Psoas muscle (tissue), 8 donors: Measurements from ENCODE around the gene ZP1. TPM values are rescaled to one million over a fixed set of nuclear protein-coding genes. Genes with fewer than 3 reads are reported as not detected.
A peak's percentile ranks its signal among the peaks of the same experiment; 100 is the strongest.

Source experiments
- ATAC-seq, 4 donors: fragments of 200-7000 bp; cut with Tn5 transposase; one replicate each; pipeline ENCODE4 v1.9.1; 2020; ENCODE audit warnings: moderate library complexity in 3 of 4, mild to moderate bottlenecking in 2 of 4
- DNase-seq, 2 donors: peaks; one replicate each; pipeline ENCODE4 v3.0.0-alpha.2; 2020
- H3K27ac ChIP-seq: fragments of 200-600 bp; one replicate; pipeline ENCODE4 v1.8.0; 2022
- H3K27me3 ChIP-seq, 3 donors: fragments of 200-600 bp in 1 of 3; one replicate each; pipeline versions ENCODE4 v1.6.1 to v1.8.0; 2013 to 2022; ENCODE audit warnings: low read length in 2 of 3, mild to moderate bottlenecking in 2 of 3, moderate library complexity in 1 of 3; ENCODE audit not compliant: insufficient read depth in 3 of 3
- H3K36me3 ChIP-seq, 2 donors: fragments of 200-600 bp in 1 of 2; one replicate each; pipeline versions ENCODE4 v1.6.1 to v1.8.0; 2013 to 2022; ENCODE audit warnings: low read depth in 1 of 2, mild to moderate bottlenecking in 1 of 2, moderate library complexity in 1 of 2; ENCODE audit not compliant: insufficient read depth in 1 of 2
- H3K4me1 ChIP-seq: fragments of 200-600 bp; one replicate; pipeline ENCODE4 v1.8.0; 2022
- H3K4me3 ChIP-seq: fragments of 200-600 bp; one replicate; pipeline ENCODE4 v1.8.0; 2022; ENCODE audit warnings: mild to moderate bottlenecking
- H3K9me3 ChIP-seq: fragments of 200-600 bp; one replicate; pipeline ENCODE4 v1.8.0; 2022
- CTCF ChIP-seq: fragments of 200-600 bp; IDR thresholded peaks from one replicate; pipeline ENCODE4 v1.8.0; 2022; ENCODE audit warnings: antibody characterized with exemption
- WGBS, 3 donors: extraction: QIAGEN DNeasy Blood & Tissue Kit; methylation state at CpG; one replicate each; pipeline versions ENCODE4 v1.1.6 to v1.1.7; 2013; 5-methylcytosine and 5-hydroxymethylcytosine counted together
- intact Hi-C, 2 donors: fragments of 100-400 bp; cut with DNase I; formaldehyde crosslinking; loops; one replicate each; pipeline versions ENCODE4 v1.11.0 to v1.14.2; 2022
- polyA plus RNA-seq, 3 donors: library from polyadenylated mRNA; stranded (reverse); fragments of 200-250 nt; gene quantifications; one replicate each; pipeline ENCODE4 v1.2.3, GENCODE V29; 2013
- total RNA-seq, 4 donors: library from RNA; stranded (reverse); fragmentation: NEBNext Ultra II Directional in 2 of 4; extraction: Animal tissue kit (Norgen Biotek cat#: 25700) in 2 of 4; gene quantifications; one replicate each; pipeline versions ENCODE4 v1.2.1 to v1.2.4, GENCODE V29; 2021 to 2023
- donor health status: healthy with polysubstance abuse.
- donor health status: DM: no; HTN: no; CAD: no; lungs with moderate emphysema.
- donor health status: Bipolar disorder and iron deficiency.
- donor health status: healthy.
- donor health status: DM: yes; HTN: yes; CAD: no.
- donor health status: DM: no; HTN: no; CAD: no.
- donor health status: DM: no; HTN: no; CAD: no.
- donor health status: DM: yes; HTN: yes; CAD: no.

The ZP1 gene
- total and polyA plus RNA-seq, 7 donors: 0.18 to 0.52 (median 0.29) TPM; not detected in 3

GRCh38 chr11:60863550-60864521 is 3.5 kb upstream of the ZP1 start:
- no peak overlapping the region for H3K27ac ChIP-seq
- no peaks in the 10 kb centered on the region for H3K9me3 ChIP-seq
- DNase-seq (peak in 1 of 2 donors; percentile 19), ATAC-seq (no peak)
- WGBS, 3 donors: 79 to 83% (median 80%) methylated on average over 16 of the region's 16 CpGs
- intact Hi-C loops: no loop called here
- no peak for TF ChIP-seq CTCF
- no peaks in the 10 kb centered on the region for H3K36me3 ChIP-seq
- no peaks in the 10 kb centered on the region for H3K27me3 ChIP-seq
- H3K4me3 ChIP-seq: no peak overlapping the region
- H3K4me1 ChIP-seq: no peaks in the 10 kb centered on the region

- intact Hi-C loops: no loop called here
- no peak overlapping the region for H3K27ac ChIP-seq
- H3K4me1 ChIP-seq: no peaks in the 10 kb centered on the region
- TF ChIP-seq CTCF: no peak
- WGBS, 3 donors: 68 to 80% (median 76%) methylated on average over 7 of the region's 7 CpGs
- no peak for ATAC-seq
- no peak overlapping the region for H3K4me3 ChIP-seq
- no peaks in the 10 kb centered on the region for H3K36me3 ChIP-seq
- H3K27me3 ChIP-seq: no peaks in the 10 kb centered on the region
- H3K9me3 ChIP-seq: no peaks in the 10 kb centered on the region
- peak in 1 of 2 donors; percentile 20 for DNase-seq
Measured at GRCh38 chr11:60864856-60865513, 2.4 kb upstream of the ZP1 start.

GRCh38 chr11:60867871-60868681 is 734 bp downstream of the ZP1 start:
- 85 to 89% (median 85%) methylated on average over 10 of the region's 10 CpGs for WGBS, 3 donors
- no peaks in the 10 kb centered on the region for H3K27me3 ChIP-seq
- intact Hi-C loops: no loop called here
- H3K4me1 ChIP-seq: peaks cover 22% of the 10 kb centered on the region
- H3K9me3 ChIP-seq: no peaks in the 10 kb centered on the region
- no peak overlapping the region for H3K4me3 ChIP-seq
- no peak for TF ChIP-seq CTCF
- no peak overlapping the region for H3K27ac ChIP-seq
- no peaks in the 10 kb centered on the region for H3K36me3 ChIP-seq
- ATAC-seq (no peak), DNase-seq (peak in 1 of 2 donors; percentile 38)

GRCh38 chr11:60868682-60869450 is 1.5 kb downstream of the ZP1 start:
- no peaks in the 10 kb centered on the region for H3K9me3 ChIP-seq
- no peaks in the 10 kb centered on the region for H3K36me3 ChIP-seq
- WGBS, 3 donors: 67 to 72% (median 71%) methylated on average over 10 of the region's 10 CpGs
- H3K4me3 ChIP-seq: no peak overlapping the region
- H3K27ac ChIP-seq: no peak overlapping the region
- H3K27me3 ChIP-seq: no peaks in the 10 kb centered on the region
- no peak for TF ChIP-seq CTCF
- ATAC-seq (no peak), DNase-seq (peak in 1 of 2 donors; percentile 32)
- intact Hi-C loops: no loop called here
- peaks cover 24% of the 10 kb centered on the region for H3K4me1 ChIP-seq
